ENCODE measurements around the gene AUTS2.

The AUTS2 gene

DNA sequence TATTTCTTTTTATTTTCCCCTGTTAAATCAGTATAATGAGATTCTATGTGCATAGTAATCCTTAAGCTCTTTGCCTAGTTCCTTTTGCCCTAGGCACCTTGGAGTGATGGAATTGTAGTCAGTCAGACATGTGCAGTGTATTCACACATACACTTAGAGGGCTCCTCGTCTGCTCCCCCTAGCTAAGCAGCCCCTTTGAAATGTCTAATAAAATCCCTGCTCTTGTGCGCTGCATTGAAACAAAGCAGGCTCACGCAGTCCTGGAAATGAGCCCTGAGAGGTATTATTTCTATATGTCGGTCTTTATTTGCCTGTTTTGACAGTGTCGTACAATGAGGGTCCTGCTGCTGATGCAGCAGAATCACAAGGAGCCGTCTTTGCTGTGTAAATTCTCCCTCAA is 258.7 kb downstream of the AUTS2 start:
- no peak for DNase-seq (ENCODE audit: low spot score)

DNA sequence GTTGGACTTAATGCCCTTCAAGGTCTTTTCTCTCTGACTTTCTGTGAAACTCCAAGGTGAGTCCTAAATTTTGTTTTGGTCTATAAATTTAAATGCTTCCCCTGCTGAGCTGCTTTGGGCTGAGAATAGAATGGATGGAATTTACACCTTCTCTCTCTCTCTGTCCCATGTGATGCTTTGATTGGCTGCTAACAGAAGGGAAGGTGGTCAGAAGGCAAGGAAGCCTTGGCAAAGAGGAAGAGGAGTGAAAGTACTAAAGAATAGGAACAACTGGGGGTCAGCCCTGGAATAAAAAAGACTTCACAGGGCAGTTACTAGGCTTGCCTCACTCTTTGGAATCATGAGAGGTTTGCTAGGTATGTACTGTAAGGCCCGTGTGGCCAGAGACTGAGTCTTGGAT is 260.2 kb downstream of the AUTS2 start:
- no peak for DNase-seq (ENCODE audit: low spot score)

DNA sequence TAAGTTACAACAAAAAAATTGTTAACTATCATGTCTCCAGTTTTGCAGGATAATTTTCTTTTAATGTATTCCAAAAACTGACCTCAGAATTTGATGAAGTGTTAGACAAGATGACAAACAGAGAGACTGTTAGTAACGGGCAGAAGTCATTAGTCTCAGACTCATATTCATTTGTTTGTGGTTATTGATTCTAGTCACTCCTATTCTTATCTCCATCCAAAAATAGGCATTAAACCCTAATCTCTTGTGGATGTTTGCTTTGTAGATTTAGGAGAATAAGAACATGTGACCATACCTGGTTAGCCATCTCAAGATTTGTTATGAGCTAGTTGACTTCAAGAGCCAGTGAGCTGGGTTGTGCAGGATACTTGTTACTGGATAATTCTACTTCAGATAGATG is 261.1 kb downstream of the AUTS2 start:
- DNase-seq (ENCODE audit: low spot score): no peak

DNA sequence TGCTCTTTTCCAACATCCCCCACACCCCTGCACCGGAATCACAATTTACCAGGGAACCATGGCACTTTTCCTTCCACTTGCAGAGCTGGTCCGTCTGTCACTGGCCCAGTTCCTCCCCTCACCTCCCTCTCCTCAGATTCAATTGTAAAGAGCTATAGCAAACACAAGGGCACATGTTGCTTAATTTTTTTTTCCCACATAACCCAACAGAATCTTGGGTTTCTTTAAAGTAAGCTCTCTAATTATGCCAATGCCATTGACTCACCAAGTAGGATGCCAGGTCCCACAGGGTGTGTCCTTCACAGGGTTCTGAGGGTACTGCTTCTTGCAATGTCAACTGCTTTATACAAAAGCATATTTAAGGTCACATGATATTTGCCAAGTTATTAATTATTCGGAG is 262.2 kb downstream of the AUTS2 start:
- DNase-seq (ENCODE audit: low spot score): no peak

DNA sequence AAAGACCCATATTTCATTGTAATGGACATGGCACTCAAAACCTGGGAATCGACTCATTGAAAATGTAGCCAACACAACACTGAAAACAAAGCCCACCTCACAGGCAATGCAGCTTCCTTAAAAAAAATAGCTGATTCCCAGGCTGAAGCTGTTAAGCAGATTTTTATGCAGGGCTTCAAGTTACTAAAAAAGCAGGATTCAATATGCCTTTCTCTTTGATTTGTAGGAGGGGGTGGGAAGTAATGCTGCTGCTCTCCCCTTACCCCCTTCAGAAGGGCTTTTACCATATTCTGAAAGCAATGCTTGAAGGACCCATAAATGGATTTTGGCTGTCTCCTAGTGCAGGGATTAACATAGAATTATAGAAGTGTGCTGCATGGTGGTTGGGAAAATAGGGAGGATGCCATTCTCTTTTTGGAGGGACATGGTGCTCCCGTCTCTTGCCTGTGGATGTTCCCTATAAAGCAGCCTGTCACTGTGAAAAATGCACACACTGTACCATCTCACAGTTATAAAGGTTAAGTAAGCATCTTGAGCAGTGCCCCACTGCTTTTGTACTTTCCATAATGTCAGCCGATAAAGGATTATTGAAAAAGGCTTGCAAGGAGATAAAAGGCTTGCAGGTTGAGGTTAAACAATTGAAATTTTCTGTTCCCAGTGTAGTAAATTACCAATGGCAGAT is 262.8 kb downstream of the AUTS2 start:
- no peak for DNase-seq (ENCODE audit: low spot score)

DNA sequence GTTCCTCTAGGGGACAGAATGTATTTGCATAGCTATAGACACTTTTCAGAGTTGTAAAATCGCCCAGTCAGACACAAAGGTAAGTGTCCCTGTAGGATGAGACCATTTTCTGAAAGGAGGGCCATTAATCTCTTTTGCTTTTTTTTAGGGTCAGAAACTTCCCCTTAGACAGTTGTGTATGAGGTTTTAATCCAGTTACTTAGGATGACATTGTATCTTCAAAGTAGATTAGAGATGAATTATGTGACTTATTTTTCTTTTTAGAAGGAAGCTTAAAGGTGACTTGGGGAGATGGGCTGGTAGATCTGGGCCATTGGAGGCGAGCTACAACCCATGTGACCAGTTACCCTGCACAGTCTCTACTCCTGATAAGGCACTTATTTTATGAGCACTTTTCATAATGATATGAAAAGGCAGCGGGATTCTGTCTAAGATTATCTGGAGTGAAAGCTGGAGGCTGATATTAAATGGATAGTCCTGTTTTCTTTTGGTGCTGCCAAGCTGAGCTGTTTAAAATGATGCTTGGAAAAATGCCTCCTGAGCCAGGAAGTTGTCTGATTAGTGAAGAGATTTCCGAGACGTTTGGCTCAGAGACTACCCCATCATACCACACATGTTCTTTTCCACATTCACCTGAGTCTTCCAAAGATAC is 264.3 kb downstream of the AUTS2 start:
- no peak for DNase-seq (ENCODE audit: low spot score)

DNA sequence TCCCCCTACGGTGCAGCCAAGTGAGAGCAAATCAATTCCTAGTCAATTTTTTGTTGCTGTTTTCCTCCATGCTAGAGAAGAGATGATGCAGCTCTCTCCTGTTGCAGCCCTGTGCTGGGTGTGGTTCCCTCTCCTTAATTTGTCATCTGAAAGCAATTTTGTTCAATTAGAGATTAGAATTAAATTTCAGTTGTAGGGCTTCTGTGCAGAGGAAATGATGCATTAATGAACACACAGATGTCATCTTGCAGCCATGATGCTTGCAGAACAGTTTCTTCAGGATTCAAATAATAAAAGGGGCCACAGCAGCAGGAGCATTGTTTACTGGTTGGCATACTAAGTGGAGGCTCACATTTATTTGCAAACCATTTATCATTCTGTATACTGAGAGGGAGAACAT is 266.0 kb downstream of the AUTS2 start:
- no peak for DNase-seq (ENCODE audit: low spot score)

DNA sequence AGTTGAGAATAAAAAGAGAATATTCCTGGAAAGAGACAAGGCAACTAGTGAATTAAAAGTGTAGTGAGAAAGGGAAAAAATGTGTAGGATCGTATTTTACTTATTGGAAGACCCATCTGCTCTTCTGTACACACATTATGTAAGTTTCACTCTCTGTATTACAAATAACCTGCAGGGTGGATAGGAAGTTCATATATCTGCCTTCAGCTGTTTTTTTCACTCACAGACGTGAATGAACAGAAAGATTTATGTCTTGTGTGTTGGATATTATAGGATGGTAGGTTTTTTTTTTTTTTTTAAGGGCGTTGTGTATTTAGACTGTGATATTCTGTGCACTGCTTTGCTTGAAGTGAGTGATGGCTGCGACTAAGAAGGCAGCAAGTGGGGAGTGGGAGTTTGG is 266.5 kb downstream of the AUTS2 start:
- no peak for DNase-seq (ENCODE audit: low spot score)

DNA sequence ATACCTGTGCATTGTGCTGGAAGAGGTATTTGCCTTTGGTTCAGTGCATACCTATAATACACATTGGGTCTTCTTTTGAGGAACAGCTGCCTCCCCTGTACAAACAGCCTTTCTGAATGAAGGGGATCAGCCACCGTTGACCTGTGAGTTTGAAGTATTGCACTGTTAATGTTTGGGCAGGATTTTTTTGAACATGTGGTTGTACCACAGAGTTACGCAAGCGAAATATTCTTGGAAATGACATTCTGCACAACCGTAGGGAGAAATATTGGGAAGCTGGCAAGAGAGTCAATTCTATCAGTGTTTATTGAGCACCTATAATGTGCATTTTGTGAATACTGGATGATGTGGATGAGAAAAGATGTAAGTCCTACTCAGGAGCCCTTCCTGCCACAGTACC is 270.6 kb downstream of the AUTS2 start:
- no peak for DNase-seq (ENCODE audit: low spot score)

DNA sequence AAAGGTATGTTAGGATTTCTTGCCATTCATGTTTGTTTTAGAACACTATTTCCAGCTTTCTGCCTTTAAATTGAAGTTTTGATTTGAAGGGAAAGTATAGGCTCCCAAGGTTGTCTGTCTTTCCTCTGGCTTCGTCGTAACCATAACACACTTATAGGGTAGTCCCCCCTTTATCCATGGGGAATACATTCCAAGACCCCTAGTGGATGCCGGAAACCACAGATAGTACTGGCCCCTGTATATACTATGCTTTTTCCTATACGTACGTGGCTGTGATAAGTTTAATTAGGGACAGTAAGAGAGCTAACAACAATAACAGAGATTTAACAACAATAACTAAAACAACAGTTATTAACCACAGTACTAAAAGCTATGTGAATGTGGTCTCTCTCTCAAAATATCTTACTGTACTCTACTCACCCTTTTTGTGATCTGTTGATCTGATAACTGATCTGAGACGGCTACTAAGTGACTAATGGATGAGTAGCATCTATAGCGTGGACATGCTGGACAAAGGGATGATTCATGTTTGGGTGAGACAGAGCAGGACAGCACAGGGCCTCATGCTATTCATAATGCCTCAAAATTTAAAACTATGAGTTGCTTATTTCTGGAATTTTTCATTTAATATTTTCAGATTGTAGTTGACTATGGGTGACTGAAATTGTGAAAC is 273.1 kb downstream of the AUTS2 start:
- DNase-seq (ENCODE audit: low spot score): no peak

DNA sequence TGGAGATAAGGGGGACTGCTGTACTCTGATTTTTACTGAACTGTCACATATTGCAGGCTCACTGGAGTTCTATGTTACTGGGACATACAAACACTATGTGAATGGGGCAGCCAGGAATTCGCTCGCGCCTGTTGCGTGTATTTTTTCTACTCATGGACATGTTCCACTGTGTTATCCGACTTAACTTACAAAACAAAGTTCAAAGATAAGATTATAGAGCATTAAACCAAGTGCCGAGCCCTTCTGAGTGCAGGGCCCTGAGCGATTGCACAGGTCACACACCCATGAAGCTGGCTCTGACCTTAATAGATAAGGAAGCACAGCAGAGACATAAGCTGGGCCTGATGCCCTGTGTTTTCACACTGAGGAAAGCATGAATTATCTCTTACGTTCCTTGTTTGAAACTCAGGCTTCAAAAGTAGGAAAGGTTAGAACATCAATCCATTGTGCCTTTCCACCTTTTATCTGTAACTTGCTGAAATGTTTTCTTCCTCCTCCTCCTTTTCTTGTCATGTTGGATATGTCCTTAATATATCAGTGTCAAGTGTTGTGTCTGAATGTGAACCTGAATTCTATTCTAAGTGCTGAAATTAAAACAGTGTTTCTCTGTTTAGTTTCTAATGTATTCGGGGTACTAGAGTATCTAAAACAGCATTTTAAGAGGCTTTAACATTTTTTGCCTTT is 273.8 kb downstream of the AUTS2 start:
- no peak for DNase-seq (ENCODE audit: low spot score)

DNA sequence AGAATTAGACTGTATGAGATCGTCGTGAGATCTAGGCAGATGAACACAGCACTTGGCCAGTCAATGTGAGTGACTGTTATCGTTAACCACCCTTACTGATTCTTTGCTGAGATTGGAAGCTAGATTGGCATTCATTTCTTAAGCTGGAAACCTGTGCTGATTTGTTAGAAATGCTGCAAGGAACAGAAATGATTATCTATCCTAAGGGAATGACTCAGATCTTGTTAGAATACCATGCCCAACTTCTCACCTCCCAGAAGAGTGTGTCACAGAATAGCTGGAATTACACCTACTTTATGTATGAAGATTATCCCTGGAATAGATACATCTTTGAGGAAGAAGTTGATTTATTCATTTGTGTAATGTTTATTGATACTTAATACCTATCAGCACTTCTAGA is 275.2 kb downstream of the AUTS2 start:
- no peak for DNase-seq (ENCODE audit: low spot score)

DNA sequence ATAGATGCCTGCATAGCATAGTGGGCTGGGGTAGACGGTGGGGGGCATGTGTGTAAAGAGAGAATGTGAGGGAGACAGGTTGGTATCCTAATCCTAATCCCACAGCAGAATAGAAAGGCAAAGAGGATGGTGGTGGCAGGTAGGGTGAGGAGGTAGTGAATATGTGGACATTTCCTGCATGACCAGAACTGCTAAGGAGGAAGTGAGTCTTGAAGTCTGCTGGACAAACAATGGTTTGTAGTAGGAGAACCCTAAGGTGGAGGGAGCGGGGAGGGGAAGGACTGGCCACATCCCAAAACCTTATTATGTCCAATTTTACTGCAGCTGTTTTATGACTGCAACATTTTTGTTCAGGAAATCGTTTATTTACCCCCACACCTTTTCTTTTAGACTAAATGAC is 279.7 kb downstream of the AUTS2 start:
- no peak for DNase-seq (ENCODE audit: low spot score)

DNA sequence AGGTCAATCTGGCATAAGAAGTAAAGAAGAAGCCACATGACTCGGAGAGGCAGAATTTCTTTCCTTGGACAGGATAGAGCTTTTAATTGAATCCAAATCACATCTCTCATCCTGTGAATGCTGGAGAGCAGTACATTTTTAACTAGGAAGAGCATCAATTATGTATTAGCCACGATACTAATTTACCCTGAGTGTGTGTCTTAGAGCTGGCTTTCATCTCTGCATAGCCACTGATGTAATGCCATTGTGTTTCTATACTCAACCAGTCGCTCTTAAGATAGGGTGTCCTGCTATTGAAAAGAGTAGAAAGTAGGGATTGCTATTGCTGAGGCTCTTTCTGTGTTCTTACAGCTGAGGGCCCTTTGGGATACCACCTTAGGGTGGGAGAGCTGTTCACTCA is 280.3 kb downstream of the AUTS2 start:
- no peak for DNase-seq (ENCODE audit: low spot score)

DNA sequence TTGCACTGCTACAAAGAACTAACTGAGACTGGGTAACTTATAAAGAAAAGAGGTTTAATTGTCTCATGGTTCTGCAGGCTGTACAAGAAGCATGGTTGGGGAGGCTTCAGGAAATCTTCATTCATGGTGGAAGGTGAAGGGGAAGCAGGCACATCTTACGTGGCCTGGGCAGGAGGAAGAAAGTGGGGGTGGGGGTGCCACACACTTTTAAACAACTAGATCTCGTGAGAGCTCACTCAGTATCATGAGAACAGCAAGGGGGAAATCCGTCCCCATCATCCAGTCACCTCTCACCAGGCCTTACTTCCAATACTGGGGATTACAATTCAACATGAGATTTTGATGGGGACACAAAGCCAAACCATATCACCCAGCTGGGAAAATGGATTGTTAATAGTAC is 281.7 kb downstream of the AUTS2 start:
- no peak for DNase-seq (ENCODE audit: low spot score)

DNA sequence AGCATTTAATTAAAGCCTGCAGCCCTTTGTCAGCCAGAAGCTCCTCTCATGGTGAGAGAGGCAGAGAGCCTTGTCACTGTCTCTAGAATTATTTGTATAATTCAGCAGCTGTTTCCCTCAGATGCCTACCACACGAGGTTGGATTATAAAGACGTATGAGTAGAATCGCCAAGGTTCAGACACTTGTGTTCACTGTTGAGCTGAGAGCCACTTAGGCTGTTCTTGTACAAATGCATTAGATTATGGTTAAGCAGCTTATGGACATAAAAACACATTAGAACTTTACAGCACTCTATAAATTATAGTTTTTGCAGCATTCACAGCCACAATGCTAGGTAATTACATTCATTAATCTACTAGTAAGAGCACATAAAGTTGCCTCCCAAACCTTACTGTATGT is 282.6 kb downstream of the AUTS2 start:
- no peak for DNase-seq (ENCODE audit: low spot score)

DNA sequence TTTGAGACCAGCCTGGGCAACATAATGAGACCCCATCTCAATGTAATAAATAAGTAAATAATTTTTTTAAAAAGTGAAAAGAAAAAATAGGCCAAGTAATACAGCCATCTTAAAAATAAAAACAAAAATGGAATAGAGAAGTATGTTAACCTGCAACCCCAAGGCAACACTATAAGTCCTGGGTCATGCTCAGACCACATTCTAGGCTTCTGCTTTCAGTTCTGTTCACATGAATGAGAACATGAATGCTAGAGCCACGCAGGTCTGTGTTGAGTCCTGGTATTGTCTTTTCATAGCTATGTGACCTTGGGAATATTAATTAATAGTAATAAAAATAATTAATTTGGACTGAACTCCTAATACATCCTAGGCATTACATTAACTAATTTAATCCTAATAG is 284.0 kb downstream of the AUTS2 start:
- DNase-seq (ENCODE audit: low spot score): no peak

DNA sequence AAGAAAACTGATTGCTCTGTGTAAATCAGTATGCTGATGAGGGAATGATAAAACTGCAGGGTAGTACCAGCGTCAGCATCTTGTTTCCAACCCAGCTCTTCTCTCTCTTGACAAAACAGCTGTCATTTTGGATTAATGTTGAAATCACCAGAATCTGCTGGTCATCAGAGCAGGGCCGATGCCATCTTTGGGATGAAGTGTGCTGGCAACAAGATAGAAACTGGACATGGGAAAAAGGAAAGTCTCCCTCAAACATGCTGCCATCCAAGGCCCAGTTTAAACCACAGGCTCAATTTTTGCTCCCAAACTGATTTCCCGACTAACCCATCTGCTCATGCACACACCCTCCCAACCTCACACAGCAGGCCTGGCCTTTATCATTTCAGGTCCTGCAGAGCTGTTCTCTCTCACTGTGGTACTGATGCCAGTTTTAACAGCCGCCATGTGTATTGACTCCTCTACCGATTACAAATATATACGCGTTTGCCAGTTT is 285.2 kb downstream of the AUTS2 start:
- no peak for DNase-seq (ENCODE audit: low spot score)

DNA sequence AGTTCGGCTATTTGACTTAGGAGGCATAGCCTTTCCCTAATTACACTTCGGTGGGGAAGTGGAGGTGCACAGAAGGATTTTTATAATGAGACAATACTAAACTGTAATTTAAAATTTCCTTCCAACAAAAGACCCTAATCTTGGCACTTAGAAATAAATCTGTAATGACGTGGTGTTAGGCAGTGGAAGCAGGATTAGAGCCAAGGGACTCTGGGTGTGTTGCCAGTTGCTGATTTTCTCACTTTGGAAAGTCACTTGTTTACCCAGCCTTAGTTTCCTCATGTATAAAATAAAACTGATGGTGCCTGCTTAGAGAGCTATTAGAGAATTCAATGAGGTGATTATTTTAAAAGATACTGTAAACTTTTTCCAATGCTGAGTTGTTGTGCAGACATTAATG is 287.2 kb downstream of the AUTS2 start:
- DNase-seq (ENCODE audit: low spot score): no peak

DNA sequence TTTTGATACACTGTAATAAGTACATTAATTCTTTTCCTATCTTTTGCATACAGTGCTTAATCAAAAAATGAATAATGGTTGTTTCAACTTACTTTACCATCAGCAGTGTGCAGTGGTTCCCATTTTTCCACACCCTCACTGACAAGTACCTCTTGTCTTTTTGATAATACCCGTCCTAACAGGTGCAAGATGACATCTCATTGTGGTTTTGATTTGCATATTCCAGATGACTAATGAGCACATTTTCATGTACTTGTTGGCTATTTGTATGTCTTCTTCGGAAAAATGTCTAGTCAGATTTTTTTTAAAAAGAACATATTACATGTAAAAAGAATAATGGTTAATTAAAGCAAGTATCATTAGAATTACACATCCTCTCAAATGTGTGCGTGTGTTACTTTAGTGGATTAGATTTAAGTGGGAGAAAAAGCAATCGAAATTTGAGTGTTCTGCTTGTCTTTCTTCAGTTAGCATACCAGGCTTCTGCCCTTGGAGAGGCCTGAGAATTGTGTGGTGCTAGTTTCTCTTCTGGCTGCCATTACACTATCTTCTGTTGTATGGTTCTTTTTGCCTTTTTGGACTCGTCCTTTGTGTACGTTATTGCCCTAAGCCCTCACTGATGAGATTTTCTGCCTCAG is 291.2 kb downstream of the AUTS2 start:
- no peak for DNase-seq (ENCODE audit: low spot score)

DNA sequence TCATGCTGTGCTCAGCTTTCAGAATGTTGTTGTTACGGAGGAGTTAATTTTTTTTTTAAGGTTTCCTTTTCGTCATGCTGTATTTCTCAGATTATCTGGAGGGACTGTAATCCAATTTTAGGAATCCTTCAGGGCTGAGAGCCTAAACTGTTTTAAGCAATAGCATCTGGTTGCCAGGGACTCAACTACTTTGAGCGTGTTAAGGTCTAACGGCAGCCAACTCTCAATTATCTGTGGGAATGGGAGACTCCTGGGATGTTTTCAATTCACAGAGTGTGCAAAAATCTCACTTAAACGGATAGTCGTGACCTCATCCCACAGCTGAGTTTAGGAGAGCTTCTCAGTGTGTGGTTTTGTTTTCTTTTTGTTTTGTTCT is 291.7 kb downstream of the AUTS2 start:
- no peak for DNase-seq (ENCODE audit: low spot score)

DNA sequence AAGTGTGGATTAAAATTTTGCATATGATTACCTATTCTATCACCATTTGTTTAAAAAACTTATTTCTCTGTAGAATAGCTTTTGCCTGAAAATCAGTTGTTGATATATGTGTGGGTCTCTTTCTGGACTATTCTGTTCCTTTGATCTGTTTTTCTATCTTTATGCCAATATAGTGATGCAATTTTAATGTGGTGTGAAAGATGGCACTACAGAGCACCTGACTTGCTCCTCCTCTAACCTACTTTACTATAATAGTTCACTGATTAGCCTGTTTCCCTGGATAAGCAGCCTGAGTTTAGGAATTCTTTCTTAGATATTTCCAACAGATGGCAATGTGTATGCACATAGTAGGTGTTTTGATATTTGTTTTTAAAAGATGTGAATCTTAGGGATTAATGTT is 294.5 kb downstream of the AUTS2 start:
- no peak for DNase-seq (ENCODE audit: low spot score)
